Stimulated activated naive CD4-positive, alpha-beta T cell treated with Interleukin-2 at 50 U/mL for 16 hours (primary cell): ENCODE data around the gene ADAM15.
A peak's percentile ranks its signal among the peaks of the same experiment; 100 is the strongest.

Experiments
- DNase-seq: peaks from one replicate; lab custom pipeline; 2025; lab: John Stamatoyannopoulos, UW

ADAM15 gene

DNA sequence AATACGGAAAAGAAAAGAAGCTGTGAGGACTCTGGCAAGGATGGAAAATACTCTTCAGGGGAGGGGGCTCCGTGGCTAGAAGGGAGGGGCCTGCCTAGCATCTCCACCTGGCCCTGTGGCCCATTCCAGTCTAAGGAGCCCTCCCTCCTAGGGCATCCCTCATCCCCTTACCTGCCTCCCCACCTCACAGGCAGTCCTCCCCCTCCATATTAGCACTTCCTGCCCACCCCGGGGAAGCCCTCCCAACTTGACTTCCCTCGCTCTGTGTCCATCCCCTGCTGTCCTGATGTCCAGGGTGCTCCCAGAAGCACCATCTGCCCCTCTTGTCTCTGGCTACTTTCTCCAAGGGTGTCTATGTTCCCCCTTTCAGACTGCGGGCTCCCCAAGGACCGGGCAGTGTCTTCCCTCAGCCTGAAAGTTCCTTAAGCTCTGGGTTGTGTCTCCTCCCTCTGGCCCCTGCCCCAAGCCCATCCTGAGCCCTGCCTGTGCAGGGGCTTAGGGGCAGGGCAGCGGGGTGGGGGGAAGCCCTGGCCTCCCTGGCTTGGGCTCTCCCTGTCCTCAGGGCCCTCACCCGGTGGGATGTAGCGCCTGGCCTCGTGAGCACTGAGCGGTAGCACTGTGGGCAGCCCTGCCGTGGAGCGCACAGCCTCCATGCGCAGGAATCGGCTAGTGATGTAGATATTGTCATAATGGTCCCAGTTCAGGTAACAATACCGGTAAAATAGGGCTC, 21.4 kb upstream of the ADAM15 start:
- DNase-seq = no peak

DNA sequence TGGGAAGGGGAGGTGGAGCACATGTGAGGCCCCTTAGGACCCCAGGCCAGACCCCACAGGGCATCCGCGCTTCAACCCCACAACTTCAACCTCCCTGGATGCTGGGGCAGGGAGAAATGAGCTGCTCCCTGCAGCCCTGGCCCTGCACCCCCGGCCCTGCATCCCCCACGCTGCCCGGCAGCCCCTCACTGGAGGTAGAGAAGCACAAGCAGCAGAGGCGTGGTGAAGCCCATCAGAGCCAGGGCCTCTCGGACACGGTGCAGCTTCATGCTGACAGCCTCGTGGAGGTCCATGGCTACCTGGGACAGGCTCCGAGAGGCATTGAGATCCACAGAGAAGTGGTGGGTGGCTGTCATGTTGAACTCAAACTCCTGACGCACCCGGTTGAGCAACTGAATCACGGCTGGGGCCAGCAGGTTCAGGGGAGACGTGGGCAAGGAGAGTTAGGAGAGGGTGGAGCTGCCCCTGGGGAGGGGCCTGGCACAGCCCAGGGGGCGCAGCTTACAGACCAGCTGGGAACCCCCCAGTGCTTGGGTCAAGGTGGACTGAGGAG, 20.8 kb upstream of the ADAM15 start:
- DNase-seq = no peak

DNA sequence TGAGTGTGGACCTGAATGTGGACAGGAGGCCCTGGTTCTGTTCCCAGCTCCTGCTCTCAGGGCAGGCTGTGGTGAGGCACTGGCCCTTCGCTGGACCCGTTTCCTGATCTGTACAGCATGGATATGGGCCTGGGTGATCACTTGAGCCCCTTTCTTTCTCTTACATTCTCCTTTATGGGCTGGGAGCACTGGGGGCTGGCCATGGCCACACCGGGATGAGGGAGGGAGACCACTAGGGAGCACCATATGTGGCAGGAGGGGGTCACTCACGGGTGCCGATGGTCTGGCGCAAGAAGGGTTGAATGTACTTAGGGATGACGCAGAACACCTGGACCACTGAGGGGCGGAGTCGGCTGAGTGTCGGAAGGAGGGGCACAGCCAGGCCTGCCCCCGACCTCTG, 20.2 kb upstream of the ADAM15 start:
- no peak for DNase-seq

DNA sequence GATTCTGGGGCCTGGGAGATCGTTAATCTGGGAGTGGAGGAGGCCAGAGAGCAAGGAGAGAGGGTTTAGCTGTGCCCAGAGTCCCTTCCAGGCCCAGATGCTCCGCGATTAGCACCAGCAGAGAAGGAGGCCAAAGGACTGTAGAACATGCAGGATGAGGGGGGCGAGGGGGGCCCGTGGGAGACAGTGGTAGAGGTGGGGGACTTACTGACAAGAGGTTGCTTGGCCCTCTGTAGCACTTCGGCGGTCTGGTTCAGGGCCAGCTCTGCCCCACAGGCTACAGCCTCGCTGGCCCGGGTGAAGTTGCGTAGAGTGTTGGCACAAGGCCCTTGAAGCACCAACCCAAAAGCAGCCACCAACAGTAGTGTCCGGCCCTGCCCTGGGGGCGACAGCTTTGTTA, 18.2 kb upstream of the ADAM15 start:
- no peak for DNase-seq

DNA sequence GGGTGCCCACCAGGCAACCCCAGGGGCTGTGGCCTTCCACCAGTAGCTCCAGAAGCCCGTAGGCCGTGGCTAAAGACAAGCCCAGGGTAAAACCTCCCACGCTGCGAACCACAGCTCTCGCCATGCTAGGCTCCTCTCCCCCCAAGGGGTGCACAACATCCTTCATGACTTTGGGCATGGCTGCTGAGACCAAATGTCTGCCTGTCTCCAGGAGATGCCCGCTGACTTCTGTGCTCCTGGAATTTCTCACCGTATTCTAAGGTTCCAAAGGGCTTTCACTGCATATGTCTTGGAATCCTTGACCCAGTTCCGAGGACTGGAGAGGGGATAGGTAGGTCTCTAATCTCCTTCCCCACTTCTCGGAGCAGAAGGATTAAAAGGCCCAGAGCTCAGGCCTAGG, 17.6 kb upstream of the ADAM15 start, which contains the start of the genes DCST1 and DCST2:
Gene DCST1 (plus strand): TSS at position 301 of the 400 bp plus-strand sequence. CDS start 213 bp downstream, outside the sequence.
Gene DCST2 (minus strand): TSS at position 258 of the 400 bp plus-strand sequence. CDS start 80 bp downstream, at position 178.
- no peak for DNase-seq

DNA sequence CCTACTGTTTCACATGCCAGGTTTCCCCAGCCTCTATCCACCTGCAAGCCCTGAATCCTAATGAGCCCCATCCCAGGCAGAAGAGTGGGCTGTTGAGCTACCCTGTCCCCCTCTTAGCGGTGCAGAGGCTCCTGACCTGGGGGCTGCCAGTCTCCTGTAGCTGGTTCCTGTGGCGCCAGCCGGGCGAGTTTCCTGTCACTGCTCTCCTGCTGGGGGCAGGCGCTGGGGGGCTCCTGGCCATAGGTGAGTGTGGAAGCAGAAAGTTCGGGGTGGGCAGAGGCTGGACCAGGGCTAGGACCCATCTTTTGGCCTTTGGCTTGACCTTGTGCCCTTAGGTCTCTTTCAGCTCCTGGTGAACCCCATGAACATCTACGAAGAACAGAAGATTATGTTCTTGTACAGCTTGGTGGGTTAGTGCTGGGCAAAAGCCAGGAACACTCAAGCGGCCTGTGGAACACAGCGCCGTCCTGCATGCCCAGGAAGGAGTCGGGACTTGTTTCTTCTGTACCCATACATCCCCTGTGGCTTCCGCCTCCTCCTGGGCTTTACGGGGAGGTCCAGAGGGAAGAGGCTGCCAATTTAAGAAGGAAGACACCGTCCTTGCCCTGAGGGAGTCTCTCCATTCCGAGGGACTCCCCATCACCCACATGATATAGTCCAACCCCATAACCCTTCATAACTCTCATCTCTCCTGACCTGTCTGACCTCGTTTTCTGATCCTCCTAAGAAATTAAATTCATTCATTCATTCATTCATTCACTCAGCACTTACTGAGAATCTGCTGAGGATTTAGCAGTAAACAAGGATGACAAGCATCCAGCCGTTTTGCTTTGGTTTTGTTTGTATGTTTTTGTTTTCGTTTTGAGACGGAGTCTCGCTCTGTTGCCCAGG, 16.6 kb upstream of the ADAM15 start:
- no peak for DNase-seq

DNA sequence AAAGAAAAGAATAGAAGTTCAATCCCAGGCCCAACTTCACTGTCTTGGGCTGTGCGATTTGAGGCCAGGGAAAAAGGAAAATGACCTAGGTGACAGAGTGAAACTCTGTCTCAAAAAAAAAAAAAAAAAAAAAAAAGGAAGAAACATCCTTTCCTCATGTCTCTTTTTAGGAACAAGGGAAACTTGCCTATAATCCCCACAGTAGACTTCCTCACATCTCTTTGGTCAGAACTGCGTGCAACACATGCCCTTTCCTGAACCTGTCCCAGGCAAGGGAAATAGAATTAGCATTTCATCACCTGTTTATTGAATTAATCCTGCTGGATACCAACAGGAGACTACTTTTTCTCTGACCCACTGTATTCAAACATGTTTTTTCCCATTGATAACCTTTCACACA, 15.2 kb upstream of the ADAM15 start:
- DNase-seq = no peak

DNA sequence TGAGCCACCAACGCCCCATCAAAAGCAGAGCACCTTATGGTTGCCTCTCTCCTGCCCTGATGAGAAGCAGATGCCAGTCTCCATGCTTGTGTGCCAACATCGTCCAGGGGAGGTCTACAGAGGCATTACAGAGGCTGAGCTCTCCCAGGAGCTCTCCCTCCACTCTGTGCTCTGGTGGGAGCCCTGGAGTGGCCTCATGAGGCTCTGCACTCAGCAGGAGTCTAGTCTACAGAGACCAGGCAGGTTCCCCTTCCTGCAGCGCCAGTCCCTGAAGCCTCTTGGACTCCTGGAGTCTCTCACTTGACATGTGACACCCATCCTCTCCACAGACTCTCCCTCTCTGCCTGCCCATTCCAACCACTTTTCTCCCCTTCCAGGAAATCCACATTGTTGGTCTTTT, 14.1 kb upstream of the ADAM15 start:
- no peak for DNase-seq

DNA sequence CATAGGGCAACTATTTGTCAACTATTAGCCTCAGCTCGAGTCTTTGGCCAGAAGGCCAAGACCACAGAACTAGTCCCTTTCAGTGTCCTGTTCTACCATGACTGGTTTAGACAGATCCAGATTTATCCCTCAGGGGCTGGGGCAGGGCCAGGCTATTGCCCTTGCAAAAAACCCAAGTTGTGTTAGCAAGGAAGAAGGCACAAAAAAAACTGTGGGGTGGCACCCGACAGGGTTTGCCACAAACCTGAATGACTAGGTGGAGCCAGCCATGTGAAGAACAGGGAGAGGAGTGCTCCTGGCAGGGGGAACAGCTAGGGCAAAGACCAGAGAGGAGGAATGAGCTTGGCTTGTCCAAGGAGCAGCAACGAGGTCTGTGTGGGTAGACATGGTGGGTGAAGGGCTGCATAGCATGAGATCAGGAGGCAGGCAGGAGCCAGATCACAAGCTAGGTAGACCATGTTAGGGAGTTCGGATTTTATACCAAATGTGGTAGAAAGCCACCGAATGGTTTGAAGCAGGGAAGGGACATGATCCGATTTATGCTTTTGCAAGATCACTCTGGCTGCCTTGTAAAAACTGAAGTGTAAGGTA, 13.2 kb upstream of the ADAM15 start:
- DNase-seq = no peak

DNA sequence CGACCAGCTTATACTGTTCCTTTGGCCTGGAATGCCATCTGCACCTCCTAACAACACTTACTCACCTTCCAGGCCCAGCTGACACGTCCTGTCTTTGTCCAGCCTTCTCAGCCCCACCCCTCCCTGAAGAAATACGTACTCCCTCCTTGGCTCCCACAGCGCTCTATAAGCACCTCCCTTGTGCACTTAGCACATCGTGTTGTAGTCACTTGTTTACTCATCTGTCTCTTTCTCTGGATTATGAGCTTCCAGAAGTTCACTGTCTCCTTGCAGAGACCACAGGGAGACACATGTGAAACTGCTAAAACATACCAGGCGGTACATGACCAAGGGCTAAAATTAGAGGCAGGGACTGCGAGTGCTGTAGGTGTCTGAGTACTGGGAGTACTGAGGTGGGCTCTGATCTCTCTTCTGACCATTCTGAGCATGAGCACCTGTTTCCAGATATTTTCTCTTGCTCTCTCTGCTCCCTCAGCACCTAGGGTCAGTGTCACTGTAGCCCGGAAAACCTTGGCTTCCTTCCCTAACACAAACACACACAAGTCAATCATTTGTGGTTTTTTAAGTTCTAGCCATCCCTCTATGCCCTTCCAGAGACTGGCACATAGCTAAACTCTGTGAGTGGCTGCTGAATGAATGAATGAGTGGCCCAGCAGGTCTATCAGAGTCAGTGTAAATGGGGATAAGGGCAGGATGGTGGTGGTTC, 12.4 kb upstream of the ADAM15 start:
- no peak for DNase-seq

DNA sequence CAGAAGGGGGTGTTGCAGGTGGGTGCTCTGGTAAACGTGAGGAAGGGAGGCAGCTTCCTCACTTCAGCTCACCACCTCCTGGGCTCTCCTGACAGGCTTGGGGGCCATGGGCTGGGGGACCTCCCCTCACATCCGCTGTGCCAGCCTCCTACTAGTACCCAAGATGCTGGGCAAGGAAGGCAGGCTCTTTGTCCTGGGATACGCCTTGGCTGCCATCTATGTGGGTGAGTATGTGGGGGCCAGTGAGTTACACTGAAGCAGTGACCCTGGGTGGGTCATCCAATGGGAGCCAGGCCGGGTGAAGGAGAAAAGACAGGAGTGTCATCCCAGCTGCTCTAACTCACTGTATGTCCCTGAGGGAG, 11.8 kb upstream of the ADAM15 start:
- DNase-seq = no peak

DNA sequence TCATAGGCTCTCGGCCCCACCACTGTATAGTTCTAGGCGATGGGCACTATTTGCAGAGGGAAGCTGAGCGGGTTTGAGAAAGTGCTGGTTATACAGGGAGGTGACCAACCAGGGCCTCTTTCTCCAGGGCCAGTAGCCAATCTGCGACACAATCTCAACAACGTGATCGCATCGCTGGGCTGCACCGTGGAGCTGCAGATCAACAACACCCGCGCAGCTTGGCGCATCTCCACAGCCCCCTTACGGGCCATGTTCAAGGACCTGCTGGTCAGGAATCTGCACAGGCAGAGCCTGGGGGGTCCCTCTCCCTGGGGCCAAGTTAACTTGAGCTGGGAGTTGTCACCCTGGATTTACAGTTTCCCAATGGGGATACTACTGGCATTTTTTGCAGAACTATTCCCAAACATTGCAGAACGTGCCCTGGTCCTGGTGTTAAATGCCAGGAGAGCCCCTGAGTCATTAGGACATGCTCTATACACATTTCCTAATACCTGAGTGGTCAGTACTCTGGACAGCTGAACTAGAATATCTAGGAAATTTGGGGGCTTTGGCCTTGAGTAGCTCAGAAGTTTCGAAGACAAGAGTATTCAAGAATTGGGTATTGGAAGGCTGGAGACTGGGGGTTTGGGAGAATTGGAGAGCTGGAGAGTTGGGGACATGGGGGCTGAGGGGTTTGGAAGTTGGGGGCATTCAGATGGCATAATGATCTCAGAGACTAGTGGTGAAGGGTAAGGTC, 10.6 kb upstream of the ADAM15 start:
- no peak for DNase-seq

DNA sequence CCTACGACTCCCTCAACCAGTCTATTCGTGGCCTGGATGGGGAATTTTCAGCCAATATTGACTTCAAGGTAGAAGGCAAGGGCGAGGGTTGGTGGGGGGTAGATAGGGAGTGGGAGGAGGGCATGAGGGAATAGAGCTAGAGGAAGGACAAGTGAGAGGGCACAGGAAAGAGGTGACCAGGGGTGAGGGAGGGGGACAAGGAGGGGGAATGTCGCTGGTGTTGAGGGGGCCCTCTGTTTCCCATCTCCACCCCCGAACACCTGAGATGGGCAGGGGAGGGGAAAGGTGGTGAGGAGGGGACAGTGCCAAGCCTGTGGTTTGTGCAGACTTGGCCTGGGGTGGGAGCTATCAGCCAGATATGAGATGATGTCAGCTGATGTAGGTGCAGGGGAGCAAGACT, 8.3 kb upstream of the ADAM15 start:
- DNase-seq = no peak

DNA sequence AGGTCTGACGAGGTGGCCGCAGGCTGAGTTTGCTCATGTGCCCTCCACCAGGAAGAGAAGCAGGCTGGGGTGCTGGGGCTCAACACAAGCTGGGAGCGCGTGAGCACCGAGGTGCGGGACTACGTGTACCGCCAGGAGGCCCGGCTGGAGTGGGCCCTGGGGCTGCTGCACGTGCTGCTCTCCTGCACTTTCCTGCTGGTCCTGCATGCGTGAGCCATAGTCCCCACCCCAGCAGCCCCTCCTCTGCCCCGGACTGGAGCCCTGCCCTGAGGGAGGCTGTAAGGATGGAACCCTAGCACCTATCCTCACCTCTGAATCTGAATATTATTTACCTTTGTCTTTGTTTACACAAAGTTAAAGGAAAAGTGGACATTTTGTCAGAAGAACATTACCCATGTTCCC, 7.8 kb upstream of the ADAM15 start:
- no peak for DNase-seq

DNA sequence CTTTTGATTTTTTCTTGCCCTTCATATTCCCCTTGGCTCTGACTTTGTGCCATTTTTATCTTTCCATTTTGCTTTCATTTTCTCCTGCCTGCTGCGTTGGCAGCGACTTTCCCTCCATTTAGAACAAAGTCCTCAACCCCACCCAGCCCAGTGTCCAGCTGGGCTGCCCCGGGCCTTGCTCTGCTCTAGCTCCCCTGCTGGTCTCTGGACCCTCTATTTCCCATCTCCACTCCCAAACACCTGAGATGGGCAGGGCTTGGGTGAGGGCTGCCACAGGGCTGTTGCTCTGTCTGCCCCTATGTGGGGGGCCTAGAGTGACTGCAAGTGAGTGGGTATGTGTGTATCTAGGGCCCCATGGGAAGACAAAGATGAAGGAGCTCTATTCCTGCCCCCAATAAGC, 7.3 kb upstream of the ADAM15 start:
- DNase-seq = no peak

DNA sequence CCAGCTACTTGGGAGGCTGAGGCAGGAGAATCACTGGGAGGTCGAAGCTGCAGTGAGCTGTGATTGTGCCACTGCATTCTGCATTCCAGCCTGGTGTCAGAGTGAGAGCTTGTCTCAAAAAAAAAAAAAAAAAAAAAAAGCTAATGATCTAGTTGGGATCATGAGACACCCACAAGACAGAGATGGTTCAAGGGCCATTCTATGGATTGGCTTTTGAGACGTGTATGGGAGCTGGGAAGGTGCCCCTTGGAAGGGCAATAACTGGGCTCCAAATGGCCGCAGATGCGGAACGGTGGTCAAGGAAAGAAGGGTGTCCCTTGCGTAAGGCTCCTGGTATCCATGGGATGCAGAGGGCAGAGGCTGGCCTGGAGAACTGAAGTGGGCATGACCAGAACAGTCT, 6.8 kb upstream of the ADAM15 start:
- no peak for DNase-seq

DNA sequence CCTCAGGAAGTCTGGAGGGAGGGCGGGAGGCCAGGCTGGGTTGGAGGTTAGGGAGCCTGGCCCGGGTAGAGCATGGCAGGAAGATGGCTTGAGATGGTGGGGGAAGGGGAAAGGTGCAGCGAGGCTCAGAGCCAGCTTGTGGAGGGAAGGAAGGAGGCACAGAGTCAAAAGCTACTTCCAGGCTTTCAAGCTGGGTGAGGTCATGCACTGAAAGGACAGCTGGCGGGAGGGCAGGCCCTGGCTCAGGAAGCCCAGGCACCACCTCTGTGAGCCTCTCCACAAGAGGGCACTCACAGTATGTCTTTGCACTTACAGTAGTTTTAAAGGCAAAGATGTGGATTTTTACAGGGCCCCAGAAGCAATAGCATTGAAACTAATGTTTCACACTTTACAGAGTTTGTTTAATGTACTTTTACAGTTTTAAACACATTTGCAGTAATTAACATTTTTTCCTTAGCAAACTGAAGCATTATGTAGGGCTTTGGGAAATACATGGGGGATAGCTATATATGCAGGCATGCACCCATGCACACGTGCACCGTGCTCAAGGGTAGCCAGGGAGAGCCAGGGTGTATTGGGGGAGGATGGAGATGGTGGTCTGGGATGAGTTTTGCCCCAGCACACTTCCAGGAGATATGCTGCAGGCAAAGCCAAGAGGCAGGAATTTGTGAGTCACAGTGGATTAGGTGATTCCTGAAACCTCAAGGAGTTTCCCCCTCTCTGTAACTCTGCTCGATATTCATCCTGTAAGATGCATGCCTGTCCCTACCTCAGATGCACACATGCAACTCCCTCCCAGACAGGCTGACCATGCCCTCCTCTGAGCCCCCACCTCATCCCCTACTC, 6.1 kb upstream of the ADAM15 start:
- DNase-seq = peak; percentile 55

DNA sequence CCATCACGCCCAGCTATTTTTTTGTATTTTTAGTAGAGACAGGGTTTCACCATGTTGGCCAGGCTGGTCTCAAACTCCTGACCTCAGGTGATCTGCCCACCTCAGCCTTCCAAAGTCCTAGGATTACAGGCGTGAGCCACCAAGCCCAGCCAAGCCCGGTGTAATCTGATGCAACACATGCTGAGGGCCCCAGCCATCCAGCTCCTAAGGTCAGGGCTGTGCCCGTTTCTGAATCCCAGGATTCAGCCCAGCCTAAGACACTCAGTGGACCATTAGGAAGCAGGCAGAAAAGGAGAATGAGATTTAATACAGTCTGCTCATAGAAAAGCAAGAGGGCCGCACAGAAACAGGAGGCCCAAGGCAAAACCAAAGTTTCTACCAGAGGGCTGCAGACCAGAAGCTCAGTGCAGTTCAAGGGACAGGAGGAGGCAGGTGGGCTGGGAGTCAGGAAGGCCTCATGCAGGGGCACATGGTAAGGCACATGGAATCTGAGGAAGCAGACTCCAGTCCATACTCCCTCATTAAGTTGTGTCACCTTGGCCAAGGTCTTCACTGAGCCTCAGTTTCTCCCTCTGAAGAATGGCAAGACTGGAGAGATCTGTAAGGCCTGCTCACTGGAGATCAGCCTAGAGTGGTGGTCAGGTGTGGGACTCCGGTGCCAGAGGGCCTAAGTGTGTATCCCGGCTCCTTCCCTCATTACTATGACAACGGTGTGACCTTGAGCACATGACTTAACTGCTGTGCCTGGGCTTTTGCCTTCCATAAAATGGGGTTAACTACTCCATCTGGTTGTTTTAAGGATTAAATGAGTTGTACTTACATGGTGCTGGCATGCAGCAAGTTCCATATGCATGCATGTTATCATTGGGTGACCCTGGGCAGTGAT, 2.4 kb upstream of the ADAM15 start:
- no peak for DNase-seq
